Ramos (cell line): ENCODE measurements around the gene AGFG1.
"Not testable (repeated sequence)": the region's sequence is repeated elsewhere in the genome, so short reads cannot be mapped to it uniquely, and the experiment has no call there.

ENCODE experiments used
- in situ Hi-C: fragments of 300-500 bp; cut with MboI; formaldehyde crosslinking; loops from one replicate; pipeline ENCODE4 v1.14.3; 2022; ENCODE audit warnings: low sequenced_read_pairs; ENCODE audit not compliant: unreplicated experiment

The AGFG1 gene

GRCh38 chr2:227528803-227529202 is 56.8 kb downstream of the AGFG1 start:
- in situ Hi-C loops, result no loop called here

- in situ Hi-C loops, result no loop called here
These were observed 57.9 kb downstream of the AGFG1 start for GRCh38 chr2:227529871-227530270.

- in situ Hi-C loops, result no loop called here
These were observed 62.8 kb downstream of the AGFG1 start for GRCh38 chr2:227534714-227535113.

GRCh38 chr2:227536445-227536844 is 64.5 kb downstream of the AGFG1 start:
- in situ Hi-C loops, result no loop called here

GRCh38 chr2:227539465-227539956 is 67.6 kb downstream of the AGFG1 start:
- in situ Hi-C loops, result no loop called here

- in situ Hi-C loops, result not testable (repeated sequence)
These were observed 68.4 kb downstream of the AGFG1 start for GRCh38 chr2:227540352-227540751.

- in situ Hi-C loops, result no loop called here
These were observed 74.0 kb downstream of the AGFG1 start for GRCh38 chr2:227545990-227546389.

GRCh38 chr2:227551836-227552235 is 79.9 kb downstream of the AGFG1 start:
- in situ Hi-C loops, result no loop called here

GRCh38 chr2:227562581-227562980 is 90.6 kb downstream of the AGFG1 start:
- in situ Hi-C loops, result no loop called here

GRCh38 chr2:227565080-227565479 is 93.1 kb downstream of the AGFG1 start:
- in situ Hi-C loops, result no loop called here

- in situ Hi-C loops, result no loop called here
These were observed 94.1 kb downstream of the AGFG1 start for GRCh38 chr2:227566012-227566411.

GRCh38 chr2:227568852-227569169 is 96.9 kb downstream of the AGFG1 start:
- in situ Hi-C loops, result no loop called here

- in situ Hi-C loops, result no loop called here
These were observed 98.7 kb downstream of the AGFG1 start for GRCh38 chr2:227570615-227571014.

- in situ Hi-C loops, result no loop called here
These were observed 104.2 kb downstream of the AGFG1 start for GRCh38 chr2:227576110-227576509.

GRCh38 chr2:227576812-227577211 is 104.9 kb downstream of the AGFG1 start:
- in situ Hi-C loops, result no loop called here

- in situ Hi-C loops, result no loop called here
These were observed 105.6 kb downstream of the AGFG1 start for GRCh38 chr2:227577555-227577954.

GRCh38 chr2:227578642-227579041 is 106.7 kb downstream of the AGFG1 start:
- in situ Hi-C loops, result no loop called here

GRCh38 chr2:227579791-227580190 is 107.8 kb downstream of the AGFG1 start:
- in situ Hi-C loops, result no loop called here

GRCh38 chr2:227582369-227582768 is 110.4 kb downstream of the AGFG1 start:
- in situ Hi-C loops, result no loop called here

GRCh38 chr2:227592694-227593387 is 120.9 kb downstream of the AGFG1 start:
- in situ Hi-C loops, result no loop called here

- in situ Hi-C loops, result no loop called here
These were observed 123.8 kb downstream of the AGFG1 start for GRCh38 chr2:227595797-227596196.

- in situ Hi-C loops, result no loop called here
These were observed 125.1 kb downstream of the AGFG1 start for GRCh38 chr2:227597036-227597435.
